K562 treated with DMSO at 1 percent for 4 hours (cell line): ENCODE data around the gene CPNE2. TPM values are rescaled to one million over a fixed set of nuclear protein-coding genes. Genes with fewer than 3 reads are reported as not detected.

Experiments
- total RNA-seq: library from RNA; unstranded; fragments of 300-600 nt; gene quantifications from 2 replicates; pipeline ENCODE4 v1.2.3, GENCODE V29; 2022; ENCODE audit not compliant: insufficient read depth

Gene CPNE2
- total RNA-seq = 20.9 and 22.7 TPM in 2 replicates

GRCh38 chr16:57091975-57092785 is at the start of gene CPNE2:
TSS of gene CPNE2 (plus strand) at chr16:57092583. CDS start at chr16:57110743, 18,160 bp downstream.

GRCh38 chr16:57185945-57186871 is 93.8 kb downstream of the CPNE2 start, which contains the start of the genes PSME3IP1 and RSPRY1:
TSS of gene PSME3IP1 (minus strand) at chr16:57186039. CDS start at chr16:57173854, 12,185 bp downstream.
TSS of gene RSPRY1 (plus strand) at chr16:57186329. CDS start at chr16:57204659, 18,330 bp downstream.

Other genes with a start within 250 kb of the CPNE2 start
- gene SLC12A3, start 227.4 kb upstream of the CPNE2 start, total RNA-seq = not detected in 2 replicates
- 107 and 129 TPM in 2 replicates for gene HERPUD1, start 160.4 kb upstream of the CPNE2 start, total RNA-seq
- not detected in 2 replicates for gene CETP, start 130.6 kb upstream of the CPNE2 start, total RNA-seq
- gene NLRC5, start 103.0 kb upstream of the CPNE2 start, total RNA-seq = not detected in 2 replicates
- gene PSME3IP1, start 93.5 kb downstream of the CPNE2 start, total RNA-seq = 59.2 and 65.6 TPM in 2 replicates
- gene RSPRY1, start 93.7 kb downstream of the CPNE2 start, total RNA-seq = 17.1 and 21.5 TPM in 2 replicates
- gene ARL2BP, start 152.7 kb downstream of the CPNE2 start, total RNA-seq = 29.1 and 41.6 TPM in 2 replicates
- 1.1 and 1.3 TPM in 2 replicates for gene PLLP, start 192.1 kb downstream of the CPNE2 start, total RNA-seq